ENCODE data around the gene SLC30A7.
"Not testable (repeated sequence)": the region's sequence is repeated elsewhere in the genome, so short reads cannot be mapped to it uniquely, and the experiment has no call there.

Gene SLC30A7

DNA sequence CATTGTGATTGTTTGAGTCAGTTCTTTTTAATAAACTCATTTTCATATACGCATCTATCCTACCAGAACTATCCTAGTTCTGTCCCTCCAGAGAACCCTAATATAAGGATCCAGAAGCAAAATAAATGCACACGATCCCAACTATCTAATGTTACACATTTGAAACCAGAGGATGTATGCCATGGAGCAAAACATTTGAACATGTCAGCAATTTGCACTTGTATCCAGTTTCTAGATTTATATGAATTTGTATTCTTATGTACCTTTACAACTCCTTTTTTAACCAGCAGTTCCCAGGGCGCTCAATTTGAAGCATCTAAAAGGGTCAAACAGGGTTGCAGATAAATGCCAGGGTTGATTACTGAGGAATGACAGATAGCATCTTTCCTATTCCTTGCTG is 3.3 kb upstream of the SLC30A7 start:
- no peak for DNase-seq

DNA sequence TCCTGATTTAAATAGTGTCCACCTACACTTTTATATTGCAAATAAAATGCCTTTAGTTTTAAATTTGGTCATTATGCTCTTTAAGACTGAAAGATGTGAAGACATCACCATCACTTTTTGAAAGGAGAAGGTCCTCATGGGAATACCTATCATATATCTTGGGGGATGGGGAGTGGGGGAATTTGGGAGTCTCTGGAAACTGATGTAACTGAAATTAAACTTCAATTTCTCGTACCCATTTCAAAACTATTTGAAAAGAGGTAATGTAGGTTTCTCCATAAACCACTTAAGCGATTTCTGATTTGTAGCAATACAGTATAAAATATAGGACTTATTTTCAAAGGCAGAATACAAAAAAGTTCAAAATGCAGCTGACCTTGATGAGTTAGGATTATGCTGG is 2.2 kb upstream of the SLC30A7 start:
- no peak for DNase-seq

DNA sequence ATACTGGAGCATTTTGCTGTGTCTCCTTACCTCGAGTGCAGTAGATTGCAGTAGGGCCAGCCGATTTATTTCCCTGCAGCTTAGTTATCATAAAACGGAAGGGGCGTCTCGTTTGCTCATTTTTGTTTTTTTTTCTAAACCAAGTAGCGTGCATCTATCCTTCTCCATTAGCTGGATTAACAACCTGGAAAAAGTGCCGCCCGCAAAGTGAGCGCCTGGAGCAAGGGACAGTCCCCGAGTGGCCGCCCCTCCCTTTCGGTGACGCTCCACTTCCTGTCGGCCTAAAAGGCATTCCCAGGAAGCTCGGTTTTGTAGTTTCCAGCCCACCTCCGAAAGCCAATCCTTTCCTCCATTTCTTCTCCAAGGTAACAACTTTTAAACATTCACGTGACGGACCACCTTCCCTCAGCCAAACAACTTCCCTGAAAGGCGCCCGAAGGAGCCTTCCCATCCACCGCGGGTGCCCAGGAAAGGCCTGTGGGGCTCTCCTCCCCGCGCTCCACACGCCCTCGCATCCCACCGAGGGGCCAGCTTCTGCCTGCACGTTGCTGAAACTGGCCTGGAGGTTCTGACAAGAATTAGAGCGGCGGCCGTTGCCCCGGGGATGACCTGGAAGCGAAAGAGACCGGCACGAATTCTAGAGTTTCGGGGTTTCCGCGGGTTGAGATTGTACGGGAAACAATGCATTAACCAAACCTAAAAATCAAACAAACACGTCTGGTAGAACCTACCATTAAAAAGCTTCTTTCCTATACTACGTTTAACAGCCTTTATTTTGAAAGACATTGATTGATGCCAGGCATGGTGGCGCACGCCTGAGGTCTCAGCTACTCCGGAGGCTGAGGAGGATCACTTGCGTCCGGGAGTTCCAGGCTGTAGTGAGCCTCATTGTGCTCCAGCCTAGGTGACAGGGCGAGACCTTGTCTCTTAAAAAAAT is 1.0 kb upstream of the SLC30A7 start, which contains the start of gene EXTL2:
Gene EXTL2 (minus strand): TSS at position 240 of the 937 bp plus-strand sequence. CDS start 6,085 bp downstream, outside the sequence.
- peak; percentile 93 for DNase-seq

DNA sequence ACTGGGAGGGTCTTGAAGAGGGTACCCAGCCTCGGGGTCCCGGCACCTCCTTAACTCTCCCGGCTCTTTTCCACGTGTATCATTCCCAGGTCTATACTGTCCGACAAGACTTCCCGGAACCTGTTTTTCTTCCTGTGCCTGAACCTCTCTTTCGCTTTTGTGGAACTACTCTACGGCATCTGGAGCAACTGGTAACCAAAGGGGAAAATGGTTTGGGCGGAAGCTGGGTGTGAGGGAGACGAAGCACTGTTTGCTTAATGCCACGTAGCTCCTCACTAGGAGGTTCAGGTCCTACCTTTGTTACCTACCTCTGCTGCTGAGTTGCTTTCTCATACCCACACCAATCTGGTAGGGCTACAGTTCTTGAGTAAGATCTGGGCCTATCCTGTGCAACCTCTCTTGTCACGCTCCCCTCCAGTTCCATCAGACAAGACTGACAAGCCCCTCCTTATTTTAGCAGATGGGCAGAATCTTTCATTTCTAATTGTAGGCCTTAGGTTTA is 642 bp downstream of the SLC30A7 start:
- no peak for DNase-seq

DNA sequence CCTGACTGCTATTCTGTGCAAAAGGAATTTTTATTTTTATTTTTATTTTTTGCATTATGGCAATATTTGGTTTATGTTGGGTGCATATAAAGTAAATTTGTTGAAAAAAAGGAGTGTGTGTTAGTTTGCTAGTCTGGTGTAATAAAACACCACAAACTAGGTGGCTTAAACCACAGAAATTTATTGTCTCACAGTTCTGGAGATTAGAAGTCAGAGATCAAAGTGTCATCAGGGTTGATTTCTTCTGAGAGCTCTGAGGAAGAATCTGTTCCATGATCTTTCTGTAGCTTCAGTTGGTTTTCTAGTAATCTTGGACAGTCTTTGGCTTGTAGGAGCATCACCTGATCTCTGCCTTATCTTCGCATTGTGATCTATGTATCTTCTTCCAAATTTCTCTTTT is 6.5 kb downstream of the SLC30A7 start:
- no peak for DNase-seq

DNA sequence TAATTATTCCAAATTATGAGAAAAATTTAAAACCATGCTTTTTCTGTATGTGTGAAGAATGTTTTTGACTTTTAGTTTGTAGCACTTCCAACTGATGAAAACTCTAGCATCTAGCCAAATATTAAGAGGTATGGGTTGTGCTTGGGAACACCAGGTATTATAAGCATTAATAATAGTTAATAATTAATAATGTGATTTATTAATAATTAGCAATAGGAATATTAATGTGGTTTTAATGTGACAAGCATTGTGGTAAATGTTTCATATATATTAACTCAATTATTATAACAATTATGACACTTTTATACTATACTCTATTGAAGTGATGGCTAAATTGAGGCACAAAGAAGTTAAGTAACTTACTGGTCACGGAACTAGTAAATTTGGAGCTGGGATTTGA is 7.9 kb downstream of the SLC30A7 start:
- DNase-seq = no peak

DNA sequence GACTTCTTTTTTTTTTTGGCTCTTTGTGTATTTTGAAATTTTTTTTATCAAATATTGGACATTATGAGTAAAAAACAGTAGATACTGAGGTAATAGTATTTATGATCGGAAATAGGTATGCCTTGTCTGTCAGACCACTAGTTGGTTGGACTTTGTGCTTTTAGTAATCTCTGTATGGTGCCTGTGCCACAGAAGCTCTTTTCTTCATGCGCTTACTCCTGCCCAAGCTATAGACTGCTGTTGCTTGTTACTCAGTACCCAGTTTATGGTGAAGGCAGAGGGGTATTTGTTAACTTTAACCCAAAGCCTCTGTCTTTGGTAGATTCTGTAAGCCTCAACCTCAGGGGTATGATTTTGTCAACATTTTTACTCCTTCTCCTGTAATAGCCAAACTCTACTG is 8.6 kb downstream of the SLC30A7 start:
- no peak for DNase-seq

DNA sequence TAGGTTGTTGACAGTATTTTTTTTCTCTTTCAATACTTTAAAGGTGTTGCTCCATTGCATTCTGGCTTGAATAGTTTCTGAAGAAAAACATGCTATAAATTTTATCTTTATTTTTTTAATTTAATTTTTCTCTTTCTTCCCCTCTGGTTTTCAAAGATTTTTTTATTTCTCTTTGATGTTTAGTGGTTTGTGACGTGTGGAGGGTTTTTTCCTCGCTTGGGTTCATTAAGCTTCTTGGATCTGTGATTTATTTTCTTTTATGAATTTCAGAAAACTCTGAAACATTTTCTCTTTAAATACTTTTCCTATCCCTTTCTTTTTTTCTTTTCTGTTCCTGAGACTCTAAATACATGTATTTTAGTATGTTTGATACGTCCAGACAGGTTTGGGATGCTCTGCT is 9.3 kb downstream of the SLC30A7 start:
- no peak for DNase-seq

DNA sequence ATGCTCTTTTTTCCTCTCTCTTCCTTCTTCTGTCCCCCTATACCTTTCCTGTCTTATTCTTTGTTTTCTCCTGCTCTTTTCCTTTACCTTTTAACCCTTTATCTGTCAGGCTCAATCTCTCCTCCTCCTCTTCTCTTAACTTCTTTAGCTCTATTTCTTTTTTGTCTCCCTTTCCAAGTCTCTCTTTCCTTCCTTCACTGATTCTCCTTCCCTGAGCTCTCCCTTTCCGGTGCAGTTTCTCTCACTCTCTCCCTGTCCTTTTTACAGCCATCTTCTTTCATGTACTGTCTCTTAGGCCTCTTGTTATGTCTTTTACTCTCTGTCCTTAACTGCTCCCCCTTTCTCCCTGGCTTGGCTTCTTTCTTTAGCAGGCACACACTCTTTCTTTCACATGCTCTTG is 12.0 kb downstream of the SLC30A7 start:
- no peak for DNase-seq

DNA sequence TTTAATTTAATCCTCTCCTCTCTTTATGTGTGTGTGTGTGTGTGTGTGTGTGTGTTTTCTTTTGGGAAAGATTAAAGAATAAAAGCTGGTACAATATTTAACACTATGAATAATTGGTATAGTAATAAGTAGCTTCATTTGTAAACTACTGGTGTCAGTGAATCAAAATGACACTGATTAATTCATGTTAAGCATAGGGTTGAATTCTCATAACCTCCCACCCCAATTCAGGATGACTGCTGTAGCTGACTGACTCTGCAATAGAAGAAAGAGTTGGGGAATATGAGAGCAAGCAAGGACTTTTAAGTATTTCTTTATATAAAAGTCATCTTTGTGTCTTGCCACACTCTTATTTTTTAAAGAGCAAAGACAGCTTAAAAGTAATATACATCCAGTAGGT is 13.1 kb downstream of the SLC30A7 start:
- no peak for DNase-seq

DNA sequence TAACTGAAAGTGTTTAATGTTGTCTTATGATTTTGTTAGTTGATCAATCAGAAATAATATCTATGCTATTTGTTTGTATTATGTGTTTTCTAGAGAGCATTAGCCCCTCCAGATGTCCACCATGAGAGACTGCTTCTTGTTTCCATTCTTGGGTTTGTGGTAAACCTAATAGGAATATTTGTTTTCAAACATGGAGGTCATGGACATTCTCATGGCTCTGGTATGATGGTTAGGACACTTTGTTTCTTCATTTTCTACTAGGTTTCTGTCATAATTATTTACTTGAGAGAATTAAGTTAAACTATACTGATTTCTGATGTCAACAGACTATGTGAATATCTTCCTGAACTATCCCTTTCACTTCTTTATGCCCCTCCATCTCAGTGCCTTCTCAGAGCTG is 16.1 kb downstream of the SLC30A7 start:
- no peak for DNase-seq

DNA sequence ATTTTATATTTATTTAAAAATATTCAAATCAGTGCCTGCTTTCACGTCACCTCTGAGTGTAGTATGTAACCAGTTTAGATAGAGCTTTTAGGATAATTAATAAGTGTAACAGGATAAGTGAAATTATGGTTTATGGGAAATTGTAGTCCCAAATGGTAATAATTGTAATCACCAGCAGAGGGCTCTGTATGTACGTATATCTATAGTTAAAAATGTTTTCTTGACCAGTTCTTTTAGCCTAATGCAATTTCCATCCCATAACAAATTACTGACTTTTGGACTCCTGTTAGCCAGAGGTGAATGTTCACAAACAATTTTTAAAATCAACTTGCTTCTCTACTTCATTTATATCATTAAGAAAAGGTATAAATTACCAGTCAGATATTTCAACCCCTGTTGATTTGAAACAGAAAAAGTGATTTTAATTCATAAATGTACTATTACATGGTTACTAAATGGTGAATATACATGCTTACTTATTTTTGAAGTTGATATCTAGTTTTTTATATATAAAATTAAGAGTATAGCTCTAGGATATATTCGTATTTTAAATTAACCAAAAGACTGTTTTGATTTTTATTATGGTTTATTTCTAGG is 25.3 kb downstream of the SLC30A7 start:
- no peak for DNase-seq

DNA sequence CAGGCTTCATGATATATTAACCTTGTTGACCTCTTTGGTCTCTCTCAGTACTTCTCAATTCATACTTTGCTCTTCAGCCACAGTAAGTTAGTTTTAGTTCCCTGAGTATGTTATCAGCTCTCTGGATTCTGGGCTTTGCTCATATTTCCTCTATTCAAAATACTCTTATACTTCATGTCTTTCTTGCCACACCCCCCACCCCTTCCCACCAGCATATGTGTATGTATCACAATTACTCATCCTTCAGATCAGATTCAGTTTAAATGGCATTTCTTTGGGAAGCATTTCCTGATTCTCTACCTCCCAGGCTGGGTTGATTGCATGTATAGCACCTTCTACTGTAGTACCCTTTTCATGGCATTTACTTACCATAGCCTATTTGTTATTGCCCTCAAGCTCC is 28.3 kb downstream of the SLC30A7 start:
- no peak for DNase-seq

DNA sequence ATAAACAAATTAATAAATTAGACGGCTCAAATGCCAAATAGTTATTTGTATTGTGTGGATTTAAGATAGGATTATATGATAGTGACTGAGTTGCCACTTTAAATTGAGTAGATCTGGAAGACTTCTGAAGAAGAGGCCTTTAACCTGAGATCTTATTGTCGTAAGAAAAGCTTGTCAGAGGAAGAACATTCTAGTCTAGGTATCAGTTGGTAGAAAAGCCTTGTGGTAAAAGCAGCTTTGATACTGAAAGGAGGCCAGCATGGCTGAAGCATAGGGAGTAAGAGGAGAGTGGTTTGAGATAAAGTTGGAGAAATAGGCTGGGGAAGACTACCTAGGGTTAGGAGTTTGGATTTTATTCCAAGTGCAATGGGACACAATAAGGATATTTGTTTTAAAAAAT is 29.1 kb downstream of the SLC30A7 start:
- DNase-seq = no peak

DNA sequence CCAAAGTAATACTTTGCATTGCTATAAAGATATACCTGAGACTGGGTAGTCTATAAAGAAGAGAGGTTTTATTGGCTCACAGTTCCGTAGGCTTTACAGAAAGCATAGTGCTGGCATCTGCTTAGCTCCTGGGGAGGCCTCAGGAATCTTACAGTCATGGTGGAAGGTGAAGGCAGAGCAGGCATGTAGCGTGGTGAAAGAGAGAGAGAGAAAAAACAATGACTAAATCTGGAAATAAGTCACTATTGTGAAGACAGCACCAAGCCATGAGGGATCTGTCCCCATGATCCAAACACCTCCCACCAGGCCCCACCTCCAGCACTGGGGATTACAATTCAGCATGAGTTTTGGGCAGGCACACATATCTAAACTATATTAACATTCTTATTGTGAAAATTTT is 30.4 kb downstream of the SLC30A7 start:
- DNase-seq = no peak

DNA sequence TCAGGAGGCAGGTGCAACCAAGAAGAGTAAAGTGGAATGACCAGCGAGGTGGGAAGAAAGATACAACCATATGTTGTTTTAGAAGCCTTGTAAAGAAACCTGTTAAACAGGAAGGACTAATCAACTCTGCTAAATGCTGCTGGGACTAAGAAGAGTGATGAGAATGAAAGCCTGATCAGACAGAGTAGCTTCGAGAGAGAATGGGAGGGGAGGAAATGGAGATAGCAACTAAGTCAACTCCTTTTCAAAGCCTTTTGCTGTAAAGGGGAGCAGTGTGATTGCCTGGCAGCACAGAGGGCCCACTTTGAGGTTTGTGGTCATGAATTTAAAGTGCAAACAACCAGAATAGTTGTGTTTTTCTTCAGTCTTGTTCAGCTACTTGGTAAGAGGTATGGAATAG is 31.4 kb downstream of the SLC30A7 start:
- DNase-seq = no peak

DNA sequence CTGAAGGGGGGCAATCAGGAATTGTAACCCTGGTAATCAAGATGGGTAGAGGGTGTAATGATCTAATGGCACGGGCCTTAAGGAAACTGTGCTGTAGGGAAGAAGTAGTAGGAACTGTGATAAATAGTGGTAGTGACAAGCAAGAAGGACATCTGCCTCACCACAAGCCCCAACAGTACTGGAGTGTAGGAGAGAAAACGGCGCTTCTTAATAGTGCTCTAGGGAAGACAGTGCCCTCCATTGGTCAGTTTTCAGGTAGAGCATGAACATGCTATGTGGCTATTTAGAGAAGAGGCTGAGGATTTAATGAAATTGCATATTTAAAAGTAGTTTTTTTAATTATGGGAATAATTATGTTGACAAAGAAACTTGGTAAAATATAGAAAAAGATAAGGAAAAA is 32.2 kb downstream of the SLC30A7 start:
- no peak for DNase-seq

DNA sequence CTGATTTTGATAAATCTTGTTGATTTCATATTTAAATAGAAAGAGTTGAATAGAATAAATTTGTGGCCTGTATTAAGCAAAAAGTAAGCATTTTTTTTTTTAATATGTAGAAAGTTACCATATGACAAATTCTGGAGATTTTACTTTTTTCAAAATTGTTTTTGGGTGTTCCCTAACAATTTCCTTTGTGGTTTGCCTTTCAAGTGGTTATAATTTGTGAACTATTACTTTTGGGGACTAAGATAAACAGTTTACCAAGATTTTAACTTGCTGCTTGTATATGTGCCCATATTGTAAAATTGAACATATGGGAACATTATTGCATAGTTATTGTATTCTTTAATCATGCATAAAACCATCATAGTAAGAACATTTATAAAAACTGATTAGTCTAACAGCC is 34.6 kb downstream of the SLC30A7 start:
- DNase-seq = no peak

DNA sequence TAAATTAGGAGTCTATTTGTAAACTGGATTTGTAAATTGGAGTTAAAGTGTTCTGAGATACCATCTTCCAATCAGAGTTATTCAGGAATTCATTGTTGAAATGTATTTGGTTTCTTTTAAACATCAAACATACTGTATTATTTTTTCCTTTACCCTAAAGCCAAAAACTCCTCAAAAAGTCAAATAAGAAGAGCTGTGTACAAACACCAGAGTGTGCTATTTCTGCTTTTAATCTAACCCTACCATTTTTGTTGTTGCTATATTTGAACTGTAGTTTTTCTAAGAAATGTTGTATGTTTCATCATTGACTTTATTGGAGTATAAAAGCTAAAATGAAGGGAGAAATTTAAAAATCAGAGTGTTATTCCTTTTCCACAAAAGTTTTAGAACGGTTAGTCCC is 35.8 kb downstream of the SLC30A7 start:
- no peak for DNase-seq

DNA sequence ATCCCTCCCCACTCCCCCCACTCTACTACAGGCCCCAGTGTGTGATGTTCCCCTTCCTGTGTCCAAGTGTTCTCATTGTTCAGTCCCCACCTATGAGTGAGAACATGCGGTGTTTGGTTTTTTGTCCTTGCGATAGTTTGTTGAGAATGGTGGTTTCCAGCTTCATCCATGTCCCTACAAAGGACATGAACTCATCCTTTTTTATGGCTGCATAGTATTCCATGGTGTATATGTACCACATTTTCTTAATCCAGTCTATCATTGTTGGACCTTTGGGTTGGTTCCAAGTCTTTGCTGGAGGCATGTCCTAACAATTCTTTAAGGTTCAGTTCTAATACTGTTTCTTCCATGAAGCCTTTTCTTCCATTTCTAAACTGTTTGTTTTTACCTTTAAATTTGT is 37.7 kb downstream of the SLC30A7 start:
- not testable (repeated sequence) for DNase-seq

DNA sequence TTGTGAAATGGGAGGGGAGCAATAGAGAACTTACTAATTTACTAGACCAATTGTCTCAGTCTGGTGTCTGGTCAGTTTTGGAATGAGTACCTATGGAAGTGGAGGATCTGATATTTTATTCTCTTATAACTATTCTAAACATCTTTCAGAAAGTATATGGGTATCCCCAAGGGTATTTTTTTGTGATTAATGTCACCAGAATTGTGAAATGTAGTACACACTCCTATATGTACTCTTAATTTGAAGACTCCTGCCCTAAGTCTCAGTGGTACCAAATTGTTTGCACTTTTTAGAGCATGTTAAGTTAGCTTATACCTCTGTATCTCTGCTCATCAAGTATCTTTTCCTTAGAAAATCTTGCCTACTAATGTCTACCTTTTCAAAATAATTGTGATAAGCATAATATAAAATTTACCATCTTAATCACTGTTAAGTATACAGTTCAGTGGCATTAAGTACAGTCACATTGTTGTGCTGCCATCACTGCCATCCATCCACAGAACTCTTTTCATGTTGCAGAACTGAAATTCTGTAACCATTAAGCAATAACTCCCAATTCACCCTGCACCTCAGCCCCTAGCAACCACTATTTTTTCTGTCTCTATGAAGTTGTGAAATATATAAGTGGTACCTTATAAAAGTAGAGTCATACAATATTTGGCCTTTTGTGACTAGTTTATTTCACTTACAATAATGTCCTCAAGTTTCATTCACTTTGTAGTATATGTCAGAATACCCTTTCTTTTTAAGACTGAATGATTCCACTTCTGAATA is 40.5 kb downstream of the SLC30A7 start:
- no peak for DNase-seq

DNA sequence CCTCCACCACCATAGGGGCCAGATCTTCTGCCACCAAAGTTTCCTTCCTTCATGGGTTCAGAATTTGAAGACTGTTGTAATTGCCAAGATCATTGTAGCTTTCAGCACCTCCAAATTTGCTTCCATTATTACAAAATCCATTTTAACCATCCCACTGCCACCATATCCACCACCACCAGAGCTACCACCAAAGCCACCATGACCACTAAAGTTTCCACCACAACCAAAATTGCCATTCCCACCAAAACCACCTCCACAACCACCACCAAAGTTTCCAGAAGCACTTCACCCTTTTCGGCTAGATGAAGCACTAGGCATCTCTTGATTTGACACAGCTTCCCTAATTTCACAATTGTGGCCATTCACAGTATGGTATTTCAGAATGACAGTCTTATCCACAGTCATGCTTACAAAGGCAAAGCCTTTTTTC is 45.2 kb downstream of the SLC30A7 start:
- no peak for DNase-seq

DNA sequence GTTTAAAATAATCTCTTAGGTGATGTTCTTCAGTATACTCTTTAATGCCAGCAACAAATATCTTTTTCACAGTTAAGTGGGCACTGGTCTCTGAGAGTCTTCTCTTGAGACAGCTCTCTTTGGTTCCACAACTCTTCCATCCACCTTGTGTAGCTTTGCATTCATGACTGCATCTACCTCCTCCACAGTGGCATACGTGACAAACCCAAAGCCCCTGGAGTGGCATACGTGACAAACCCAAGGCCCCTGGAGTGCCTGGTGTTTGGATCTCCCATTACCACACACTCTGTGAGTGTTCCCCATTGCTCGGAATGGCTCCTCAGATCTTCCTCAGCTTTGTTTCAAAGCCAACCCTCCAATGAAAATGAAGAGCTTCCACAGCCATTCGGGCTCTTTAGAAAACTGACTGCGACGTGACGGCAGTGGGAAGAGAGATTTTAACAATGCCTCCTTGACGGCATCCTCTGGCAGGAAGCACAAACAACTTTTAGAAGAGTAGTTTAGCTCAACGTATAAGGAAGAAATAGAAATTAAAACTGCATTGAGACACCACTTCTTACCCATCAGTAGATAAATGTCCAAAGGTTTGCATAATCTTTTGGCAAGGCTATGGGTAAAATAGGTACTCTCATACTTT is 45.8 kb downstream of the SLC30A7 start:
- no peak for DNase-seq

All from NCI-H1048 (cell line).